ENCODE data around the gene GABBR1. TPM values are rescaled to one million over a fixed set of nuclear protein-coding genes. Genes with fewer than 3 reads are reported as not detected.

The GABBR1 gene
- polyA plus RNA-seq, 1 experiment: 16.3 TPM

GRCh38 chr6:29627755-29628418, 5.1 kb downstream of the GABBR1 start:
- no peak for DNase-seq (ENCODE audit: low read depth)
- TF ChIP-seq CTCF (IDR thresholded peaks at IDR 0.05; ENCODE audit: insufficient read depth, low read depth, low read length): no peak
- ChIA-PET CTCF (interaction anchor here (1.0 to 2.0 kb wide), 4 partner anchors 8 to 23 kb away, joined by 3 to 6 read pairs (median 4); no protein-coding TSS in a partner anchor), POLR2A (interaction anchor here (0.6 kb wide), 1 partner anchor 16 kb away, joined by 3 read pairs; no protein-coding TSS in a partner anchor)
- peak overlapping the region; percentile 84 for H3K4me3 ChIP-seq (ENCODE audit: low read depth, low read length)
- no peaks in the 10 kb centered on the region; the same call in 1 of the 2 replicates for H3K27me3 ChIP-seq (ENCODE audit: control insufficient read depth, insufficient read depth, low read length)
- peaks cover 5% of the 10 kb centered on the region for H3K36me3 ChIP-seq (ENCODE audit: control insufficient read depth, insufficient read depth, low read length)

GRCh38 chr6:29626948-29627754, 5.8 kb downstream of the GABBR1 start:
- Histone ChIP-seq H3K27me3 (ENCODE audit: control insufficient read depth, insufficient read depth, low read length) (no peaks in the 10 kb centered on the region; the same call in 1 of the 2 replicates), H3K36me3 (ENCODE audit: control insufficient read depth, insufficient read depth, low read length) (peaks cover 8% of the 10 kb centered on the region), H3K4me3 (ENCODE audit: low read depth, low read length) (peak overlapping the region; percentile 84)
- DNase-seq (ENCODE audit: low read depth): no peak
- CTCF ChIA-PET: interaction anchor here (0.8 to 2.0 kb wide), 5 partner anchors 9 to 26 kb away, joined by 3 to 6 read pairs (median 4); no protein-coding TSS in a partner anchor
- POLR2A ChIA-PET: no interaction called here
- no peak for TF ChIP-seq CTCF (IDR thresholded peaks at IDR 0.05; ENCODE audit: insufficient read depth, low read depth, low read length)

GRCh38 chr6:29625337-29625930, 7.5 kb downstream of the GABBR1 start:
- ChIA-PET CTCF (interaction anchor here (1.0 to 1.4 kb wide), 5 partner anchors 13 to 25 kb away, joined by 3 to 5 read pairs (median 3); no protein-coding TSS in a partner anchor), POLR2A (no interaction called here)
- TF ChIP-seq CTCF (IDR thresholded peaks at IDR 0.05; ENCODE audit: insufficient read depth, low read depth, low read length): no peak
- Histone ChIP-seq H3K27me3 (ENCODE audit: control insufficient read depth, insufficient read depth, low read length) (no peaks in the 10 kb centered on the region; the same call in 1 of the 2 replicates), H3K36me3 (ENCODE audit: control insufficient read depth, insufficient read depth, low read length) (peaks cover 14% of the 10 kb centered on the region), H3K4me3 (ENCODE audit: low read depth, low read length) (no peak overlapping the region)
- no peak for DNase-seq (ENCODE audit: low read depth)

- ChIA-PET POLR2A (no interaction called here), CTCF (interaction anchor here (0.9 to 1.4 kb wide), 5 partner anchors 8 to 50 kb away, joined by 3 to 4 read pairs (median 3); partner anchors contain the start of gene GABBR1)
- no peak for DNase-seq (ENCODE audit: low read depth)
- no peaks in the 10 kb centered on the region; the same call in 1 of the 2 replicates for H3K27me3 ChIP-seq (ENCODE audit: control insufficient read depth, insufficient read depth, low read length)
- H3K4me3 ChIP-seq (ENCODE audit: low read depth, low read length): no peak overlapping the region
- no peak for TF ChIP-seq CTCF (IDR thresholded peaks at IDR 0.05; ENCODE audit: insufficient read depth, low read depth, low read length)
- peaks cover 18% of the 10 kb centered on the region for H3K36me3 ChIP-seq (ENCODE audit: control insufficient read depth, insufficient read depth, low read length)
These were observed 8.4 kb downstream of the GABBR1 start for GRCh38 chr6:29624520-29624961.

All from BJ (cell line).